ENCODE data around the gene PPP1CA.

PPP1CA gene

GRCh38 chr11:67379061-67380058 is 22.3 kb downstream of the PPP1CA start:
- DNase-seq, result no peak

- no peak for DNase-seq
These were observed 23.1 kb downstream of the PPP1CA start for GRCh38 chr11:67378544-67378943.

GRCh38 chr11:67376873-67377808 is 24.5 kb downstream of the PPP1CA start:
- DNase-seq, result no peak

- DNase-seq, result no peak
These were observed 25.4 kb downstream of the PPP1CA start for GRCh38 chr11:67376063-67376820.

GRCh38 chr11:67375320-67376055 is 26.2 kb downstream of the PPP1CA start:
- DNase-seq, result peak; percentile 34

GRCh38 chr11:67374571-67375281 is 26.9 kb downstream of the PPP1CA start:
- DNase-seq, result no peak

- DNase-seq, result peak; percentile 86
These were observed 27.7 kb downstream of the PPP1CA start for GRCh38 chr11:67373648-67374570.

- DNase-seq, result peak; percentile 87
These were observed 28.5 kb downstream of the PPP1CA start, which contains the start of gene CLCF1 for GRCh38 chr11:67372993-67373647. Gene CLCF1, minus strand, starts transcription at chr11:67373598. Its CDS starts 59 bp downstream, at chr11:67373539.

- peak; percentile 76 for DNase-seq
These were observed 29.2 kb downstream of the PPP1CA start for GRCh38 chr11:67372321-67372992.

GRCh38 chr11:67371911-67372320 is 29.7 kb downstream of the PPP1CA start:
- no peak for DNase-seq

GRCh38 chr11:67371189-67371910 is 30.3 kb downstream of the PPP1CA start:
- DNase-seq, result peak; percentile 65

GRCh38 chr11:67370351-67371076 is 31.1 kb downstream of the PPP1CA start:
- peak; percentile 67 for DNase-seq

GRCh38 chr11:67369801-67370284 is 31.8 kb downstream of the PPP1CA start:
- peak; percentile 49 for DNase-seq

GRCh38 chr11:67369275-67369674 is 32.4 kb downstream of the PPP1CA start:
- no peak for DNase-seq

GRCh38 chr11:67368621-67369020 is 33.0 kb downstream of the PPP1CA start:
- DNase-seq, result no peak

- DNase-seq, result no peak
These were observed 33.9 kb downstream of the PPP1CA start for GRCh38 chr11:67367761-67368227.

Measured in eye (tissue), 1 donor.